GM13977 (cell line): ENCODE results near the gene COL4A1.

ENCODE experiments used
- DNase-seq: peaks from one replicate; pipeline ENCODE4 v3.0.0; 2012; ENCODE audit warnings: low spot score
- CTCF ChIP-seq: IDR thresholded peaks from 2 replicates; pipeline ENCODE4 v1.5.1; 2012; ENCODE audit warnings: mild to moderate bottlenecking, control low read depth; ENCODE audit not compliant: insufficient read depth; ENCODE audit errors: extremely low read depth, missing control alignments
- in situ Hi-C: fragments of 300-500 bp; cut with MboI; formaldehyde crosslinking; loops from one replicate; pipeline ENCODE4 v1.12.0; 2022; ENCODE audit warnings: low sequenced_read_pairs, low pct_unique_long_range_greater_than_20kb, mixed read lengths, inconsistent platforms; ENCODE audit not compliant: unreplicated experiment

COL4A1 gene

GRCh38 chr13:110127986-110128511 is 178.9 kb downstream of the COL4A1 start:
- no peak for DNase-seq
- in situ Hi-C loops = no loop called here
- TF ChIP-seq CTCF = no peak

- in situ Hi-C loops = no loop called here
- no peak for TF ChIP-seq CTCF
- DNase-seq = no peak
Measured at GRCh38 chr13:110126391-110126961, 180.5 kb downstream of the COL4A1 start.

GRCh38 chr13:110125613-110126272 is 181.2 kb downstream of the COL4A1 start:
- in situ Hi-C loops = no loop called here

GRCh38 chr13:110125157-110125556 is 181.8 kb downstream of the COL4A1 start:
- no peak for TF ChIP-seq CTCF
- no peak for DNase-seq
- in situ Hi-C loops = no loop called here

More at GRCh38 chr13:110125613-110126272, 181.2 kb downstream of the COL4A1 start:
- DNase-seq = no peak
- no peak for TF ChIP-seq CTCF

GRCh38 chr13:110124201-110124940 is 182.6 kb downstream of the COL4A1 start:
- no peak for TF ChIP-seq CTCF
- in situ Hi-C loops = loop anchor here (25.0 kb wide), 1 partner anchor 1162 kb away; no protein-coding TSS in a partner anchor
- DNase-seq = no peak

- in situ Hi-C loops = loop anchor here (25.0 kb wide), 1 partner anchor 1161 kb away; no protein-coding TSS in a partner anchor
- DNase-seq = no peak
Measured at GRCh38 chr13:110123041-110123809, 183.7 kb downstream of the COL4A1 start.

More at GRCh38 chr13:110123041-110123809, 183.7 kb downstream of the COL4A1 start:
- no peak for TF ChIP-seq CTCF
